ENCODE data around the gene RHCE. TPM values are rescaled to one million over a fixed set of nuclear protein-coding genes. Genes with fewer than 3 reads are reported as not detected.
A peak's percentile ranks its signal among the peaks of the same experiment; 100 is the strongest.
"Not testable (repeated sequence)": the region's sequence is repeated elsewhere in the genome, so short reads cannot be mapped to it uniquely, and the experiment has no call there.

Gene RHCE
- total RNA-seq, 1 donor from 2014 or later: 0.40 TPM

DNA sequence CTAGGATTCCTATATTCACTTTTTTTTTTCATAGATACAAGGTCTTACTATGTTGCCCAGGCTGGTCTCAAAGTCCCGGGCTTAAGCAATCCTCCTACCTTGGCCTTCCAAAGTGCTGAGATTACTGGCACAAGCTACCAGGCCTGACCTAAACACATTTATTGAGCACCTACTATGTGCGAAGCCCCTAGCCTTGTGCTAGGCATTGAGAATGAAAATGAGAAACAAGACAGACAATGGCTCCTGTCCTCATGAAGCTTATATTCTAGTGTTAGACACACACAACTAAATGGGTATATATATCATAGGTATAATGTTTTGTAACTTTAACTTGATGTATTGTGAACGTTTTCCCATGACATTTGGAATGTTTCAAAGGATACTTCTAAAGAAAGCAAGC lies 71.0 kb downstream of the RHCE start:
- DNase-seq (ENCODE audit: low read depth, low spot score): no peak

DNA sequence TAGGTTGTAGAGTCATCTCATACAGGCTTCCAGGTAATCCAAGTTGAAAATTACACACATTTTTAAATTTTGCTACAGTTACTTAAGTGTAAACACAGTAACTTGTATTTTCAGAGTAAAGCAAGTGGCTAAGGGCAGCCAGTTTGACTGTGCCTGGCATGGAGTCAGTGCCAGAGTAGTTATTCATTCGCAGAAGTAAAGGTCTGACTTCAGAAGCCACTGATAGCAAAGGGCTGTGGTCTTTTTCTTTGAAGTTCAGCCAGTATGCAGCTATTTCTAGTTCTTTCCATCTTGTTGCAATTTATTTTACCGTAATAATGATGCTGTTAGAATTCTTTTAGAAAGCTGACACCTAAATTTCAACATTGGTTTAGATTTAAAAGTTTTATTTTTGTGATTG lies 73.1 kb downstream of the RHCE start:
- DNase-seq (ENCODE audit: low read depth, low spot score): no peak

DNA sequence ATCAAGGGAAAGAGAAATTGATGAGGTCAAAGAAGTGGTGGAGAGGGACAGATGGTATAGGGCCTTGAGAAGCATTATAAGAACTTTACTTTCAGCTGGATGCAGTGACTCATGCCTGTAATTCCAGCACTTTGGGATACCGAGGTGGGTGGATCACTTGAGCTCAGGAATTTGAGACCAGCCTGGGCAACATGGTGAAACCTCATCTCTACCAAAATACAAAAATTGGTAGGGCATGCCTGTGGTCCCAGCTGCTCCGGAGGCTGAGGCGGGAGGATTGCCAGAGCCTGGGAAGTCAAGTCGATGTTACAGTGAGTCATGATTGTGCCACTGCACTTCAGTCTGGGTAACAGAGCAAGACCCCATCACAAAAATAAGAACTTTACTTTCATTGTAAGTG lies 76.8 kb downstream of the RHCE start:
- no peak for DNase-seq (ENCODE audit: low read depth, low spot score)

DNA sequence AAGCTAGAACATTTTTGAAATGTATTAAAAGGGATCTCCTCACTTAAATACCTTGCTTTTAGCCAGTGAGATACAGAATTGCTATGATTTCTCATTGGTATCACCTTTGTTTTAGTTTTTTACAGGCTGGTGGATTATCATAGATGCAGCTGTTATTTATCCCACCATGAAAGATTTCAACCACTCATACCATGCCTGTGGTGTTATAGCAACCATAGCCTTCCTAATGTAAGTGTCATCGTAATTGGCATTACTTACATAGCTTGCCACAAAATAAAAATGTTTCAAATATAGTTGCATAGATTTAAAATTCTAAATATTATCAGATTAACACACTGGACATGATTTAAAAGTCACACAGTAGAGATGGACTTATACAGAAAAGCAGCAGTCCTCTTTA lies 77.8 kb downstream of the RHCE start:
- DNase-seq (ENCODE audit: low read depth, low spot score): no peak

DNA sequence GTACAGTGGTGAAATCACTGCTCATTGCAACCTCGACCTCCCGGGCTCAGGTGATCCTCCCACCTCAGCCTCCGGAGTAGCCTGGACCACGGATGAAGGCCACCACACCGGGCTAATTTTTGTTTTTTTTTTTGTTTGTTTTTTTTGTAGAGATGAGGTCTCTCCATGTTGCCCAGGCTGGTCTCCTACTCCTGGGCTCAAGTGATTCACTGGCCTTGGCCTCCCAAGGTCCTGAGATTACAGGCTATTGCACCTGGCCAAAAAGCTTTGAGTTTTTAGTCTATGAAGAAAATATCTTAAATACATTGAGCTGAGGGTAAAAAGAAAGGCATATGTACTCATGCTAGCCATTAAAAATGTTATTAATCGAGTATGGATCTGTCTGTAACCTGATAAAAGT lies 78.9 kb downstream of the RHCE start:
- no peak for DNase-seq (ENCODE audit: low read depth, low spot score)

DNA sequence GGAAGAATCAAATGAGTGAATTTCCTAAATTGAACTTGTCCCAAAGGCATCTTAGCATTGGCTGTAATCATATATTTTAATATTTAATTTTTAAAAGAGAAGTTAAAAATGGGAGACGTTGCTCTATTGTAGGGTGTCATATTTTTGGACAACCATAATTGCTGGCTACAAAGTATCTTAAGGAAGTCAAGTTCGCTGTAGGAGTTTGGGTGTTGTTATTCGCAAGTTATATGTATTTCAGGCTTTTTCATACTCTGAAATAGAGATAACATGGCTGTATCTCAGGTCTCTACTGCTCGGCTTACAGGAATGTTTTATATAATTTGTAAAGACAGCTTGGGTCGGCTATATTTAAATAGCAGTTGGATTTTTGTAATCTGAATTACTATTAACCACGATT lies 81.6 kb downstream of the RHCE start:
- DNase-seq (ENCODE audit: low read depth, low spot score): no peak

DNA sequence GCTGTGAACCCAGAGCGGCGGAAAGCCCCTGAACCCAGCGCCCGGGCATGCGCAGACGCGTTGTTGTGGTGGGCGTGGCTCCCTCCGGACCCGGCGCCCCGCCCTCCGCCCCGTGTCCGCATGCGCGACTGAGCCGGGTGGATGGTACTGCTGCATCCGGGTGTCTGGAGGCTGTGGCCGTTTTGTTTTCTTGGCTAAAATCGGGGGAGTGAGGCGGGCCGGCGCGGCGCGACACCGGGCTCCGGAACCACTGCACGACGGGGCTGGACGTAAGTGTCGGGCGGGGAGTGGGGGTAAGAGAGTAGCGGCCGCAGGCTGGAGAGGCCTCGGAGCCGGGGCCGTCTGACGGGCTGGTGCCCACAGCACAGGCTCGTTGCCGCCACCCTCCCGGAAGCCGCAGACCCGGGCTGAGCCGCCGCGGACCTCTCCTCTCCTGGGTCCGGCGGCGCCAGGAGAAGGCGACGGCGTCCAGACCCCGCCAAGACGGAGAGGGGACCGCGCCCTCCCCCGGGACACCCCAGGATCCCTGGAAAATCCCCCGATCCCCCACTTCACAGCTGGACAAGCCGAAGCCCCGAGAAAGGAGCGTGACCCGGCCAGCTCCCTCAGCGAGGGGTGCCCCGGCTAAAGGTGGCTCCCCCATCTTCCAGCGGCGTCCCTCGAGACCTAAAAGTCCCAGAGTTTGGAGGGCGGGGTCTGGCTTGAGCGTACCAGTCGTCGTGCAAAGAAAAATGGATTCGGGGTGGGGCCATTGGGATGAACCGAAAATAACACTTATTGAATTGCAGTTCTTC lies 82.2 kb downstream of the RHCE start, which contains the start of gene TMEM50A:
TSS of gene TMEM50A (plus strand) at position 147 of the 794 bp plus-strand sequence. CDS start 2,153 bp downstream, outside the sequence.
- peak; percentile 15 for DNase-seq (ENCODE audit: low read depth, low spot score)

DNA sequence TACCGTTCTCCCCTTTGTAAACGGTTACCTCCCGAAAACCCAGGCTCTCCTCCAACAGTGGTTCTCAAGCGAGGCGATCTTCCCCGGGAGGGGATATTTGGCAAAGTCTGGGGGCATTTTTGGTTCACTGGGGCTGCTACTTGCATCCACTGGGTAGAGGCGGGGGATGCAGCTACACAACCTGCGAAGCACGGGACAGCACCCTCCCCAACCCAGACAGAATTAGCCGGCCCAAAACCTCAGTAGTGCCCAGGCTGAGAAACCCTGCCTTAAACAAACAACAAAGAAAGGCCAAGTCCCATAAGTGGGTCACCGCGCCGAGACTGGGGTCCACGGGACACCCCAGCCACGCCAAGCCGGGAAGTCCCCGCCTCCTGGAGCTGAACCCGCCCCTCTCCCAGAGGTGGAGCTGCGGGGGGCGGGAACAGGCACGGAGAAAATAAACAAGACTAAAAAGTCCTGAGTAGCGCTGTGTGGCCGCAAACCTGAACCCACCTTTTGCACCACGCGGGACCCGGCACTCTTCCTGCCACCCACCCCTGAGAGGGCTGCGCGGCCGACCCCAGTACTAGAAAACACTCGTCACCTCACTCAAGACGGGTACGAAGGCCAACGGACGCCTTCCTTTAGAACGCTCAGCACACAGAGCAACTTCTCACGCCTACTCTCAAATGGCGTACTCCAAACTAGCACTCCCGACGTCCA lies 83.0 kb downstream of the RHCE start:
- DNase-seq (ENCODE audit: low read depth, low spot score): not testable (repeated sequence)

DNA sequence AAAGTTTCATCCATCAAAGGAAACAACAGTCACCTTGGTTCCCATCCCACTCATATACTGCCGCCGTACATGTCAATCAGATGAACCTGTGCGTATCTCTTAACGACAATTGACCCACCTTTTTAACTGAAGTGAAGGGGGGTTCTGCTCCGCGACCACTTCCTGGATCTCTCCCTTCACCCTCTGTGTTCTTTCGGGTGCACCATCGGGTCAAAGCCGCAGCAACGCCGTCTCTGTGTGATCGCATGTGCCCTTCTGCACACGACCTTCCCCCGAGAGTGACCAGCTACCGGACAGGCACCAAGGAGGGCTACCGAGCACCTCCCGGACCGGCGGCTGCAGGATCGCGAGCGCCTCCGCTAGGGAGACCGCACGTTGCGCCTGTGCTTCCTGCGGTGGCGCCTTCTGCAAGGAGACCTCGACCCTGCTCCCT lies 83.7 kb downstream of the RHCE start:
- not testable (repeated sequence) for DNase-seq (ENCODE audit: low read depth, low spot score)

DNA sequence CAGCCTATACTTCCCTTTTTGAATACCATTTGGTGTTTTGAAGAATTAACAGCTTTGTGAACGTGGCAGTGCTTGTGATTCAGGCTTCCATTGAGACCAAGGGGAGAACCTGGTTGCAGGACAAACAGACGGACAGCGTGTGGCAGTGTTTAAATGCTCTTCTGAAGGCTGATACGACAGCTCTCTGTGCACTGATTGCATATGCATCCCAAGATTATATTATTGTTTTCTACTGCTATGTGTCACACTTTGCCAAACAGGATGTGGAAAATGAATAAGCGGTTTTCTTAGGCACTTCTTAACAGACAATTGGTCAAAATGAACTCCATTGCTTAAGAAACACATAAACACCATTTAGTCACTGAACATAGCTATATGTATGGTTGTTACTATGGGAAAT lies 90.7 kb downstream of the RHCE start:
- peak; percentile 10 for DNase-seq (ENCODE audit: low read depth, low spot score)

DNA sequence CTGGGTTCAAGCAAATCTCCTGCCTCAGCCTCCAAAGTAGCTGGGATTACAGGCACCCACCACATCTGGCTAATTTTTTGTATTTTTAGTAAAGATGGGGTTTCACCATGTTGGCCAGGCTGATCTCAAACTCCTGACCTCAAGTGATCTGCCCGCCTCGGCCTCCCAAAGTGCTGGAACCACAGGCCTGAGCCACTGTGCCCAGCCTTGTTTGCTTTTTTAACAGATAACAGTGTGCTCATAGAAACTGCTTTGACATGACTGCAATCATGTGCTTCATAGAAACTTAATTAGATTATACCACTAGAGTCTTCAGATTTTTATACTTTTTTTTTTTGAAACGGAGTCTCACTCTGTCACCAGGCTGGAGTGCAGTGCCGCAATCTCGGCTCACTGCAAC lies 91.3 kb downstream of the RHCE start:
- not testable (repeated sequence) for DNase-seq (ENCODE audit: low read depth, low spot score)

DNA sequence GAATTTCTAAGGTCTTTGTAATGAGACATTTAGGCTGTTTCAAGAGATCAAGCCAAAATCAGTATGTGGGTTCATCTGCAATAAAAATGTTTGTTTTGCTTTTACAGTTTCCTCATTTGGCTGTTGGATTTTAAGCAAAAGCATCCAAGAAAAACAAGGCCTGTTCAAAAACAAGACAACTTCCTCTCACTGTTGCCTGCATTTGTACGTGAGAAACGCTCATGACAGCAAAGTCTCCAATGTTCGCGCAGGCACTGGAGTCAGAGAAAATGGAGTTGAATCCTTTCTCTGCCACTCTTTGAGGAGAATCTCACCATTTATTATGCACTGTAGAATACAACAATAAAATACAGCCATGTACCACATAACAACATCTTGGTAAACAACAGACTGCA lies 91.8 kb downstream of the RHCE start:
- DNase-seq (ENCODE audit: low read depth, low spot score): not testable (repeated sequence)

DNA sequence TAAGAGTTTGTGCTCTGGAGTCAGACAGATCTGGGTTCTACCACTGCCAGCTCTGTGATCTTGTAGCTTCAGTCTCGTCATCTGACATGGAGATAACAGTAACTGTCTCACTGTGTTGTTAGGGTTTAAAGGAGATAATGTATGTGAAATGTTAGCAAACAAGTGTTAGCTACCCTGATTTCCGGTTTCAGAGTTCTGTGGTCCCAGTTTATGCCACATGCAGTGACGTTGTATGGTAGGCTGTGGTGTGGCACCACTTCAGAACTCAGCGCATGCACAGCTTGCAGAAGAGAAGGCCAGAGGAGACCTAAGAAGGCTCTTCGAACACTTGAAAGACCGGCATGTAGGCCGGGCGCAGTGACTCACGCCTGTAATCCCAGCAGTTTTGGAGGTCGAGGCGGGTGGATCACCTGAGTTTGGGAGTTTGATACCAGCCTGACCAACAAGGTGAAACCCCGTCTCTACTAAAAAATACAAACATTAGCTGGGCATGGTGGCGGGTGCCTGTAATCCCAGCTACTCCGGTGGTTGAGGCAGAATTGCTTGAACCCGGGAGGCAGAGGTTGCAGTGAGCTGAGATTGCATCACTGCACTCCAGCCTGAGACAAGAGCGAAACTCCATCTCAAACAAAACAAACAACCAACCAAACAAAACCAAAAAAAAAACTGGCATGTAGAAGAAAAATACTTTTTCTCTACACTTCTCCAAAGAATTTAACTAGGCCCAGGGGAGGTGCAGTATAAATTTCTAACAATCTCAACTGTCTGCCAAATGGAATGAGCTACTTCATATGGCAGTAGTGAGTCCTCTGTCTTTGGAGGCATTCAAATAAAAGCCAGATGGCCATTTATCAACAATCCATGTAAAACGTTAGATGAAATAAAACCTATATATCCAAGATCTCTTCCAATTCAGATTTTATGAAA lies 92.5 kb downstream of the RHCE start:
- not testable (repeated sequence) for DNase-seq (ENCODE audit: low read depth, low spot score)

DNA sequence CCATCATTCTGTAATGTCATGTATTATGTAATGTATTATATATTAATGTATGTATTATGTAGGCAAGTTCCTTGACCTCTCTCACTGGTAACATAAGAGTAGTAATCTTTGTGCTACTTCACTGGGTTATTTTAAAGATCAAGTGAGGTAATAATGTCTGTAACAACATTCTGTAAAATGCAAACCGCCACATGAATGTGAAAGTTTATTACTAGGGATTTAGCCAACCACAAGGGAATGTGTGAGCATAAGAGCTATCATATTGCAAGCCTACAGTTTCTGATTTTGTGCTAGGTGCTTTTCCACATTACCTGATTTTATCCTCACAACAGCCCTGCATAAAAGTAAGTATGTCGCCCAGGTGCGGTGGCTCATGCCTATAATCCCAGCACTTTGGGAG lies 96.2 kb downstream of the RHCE start:
- DNase-seq (ENCODE audit: low read depth, low spot score): not testable (repeated sequence)

DNA sequence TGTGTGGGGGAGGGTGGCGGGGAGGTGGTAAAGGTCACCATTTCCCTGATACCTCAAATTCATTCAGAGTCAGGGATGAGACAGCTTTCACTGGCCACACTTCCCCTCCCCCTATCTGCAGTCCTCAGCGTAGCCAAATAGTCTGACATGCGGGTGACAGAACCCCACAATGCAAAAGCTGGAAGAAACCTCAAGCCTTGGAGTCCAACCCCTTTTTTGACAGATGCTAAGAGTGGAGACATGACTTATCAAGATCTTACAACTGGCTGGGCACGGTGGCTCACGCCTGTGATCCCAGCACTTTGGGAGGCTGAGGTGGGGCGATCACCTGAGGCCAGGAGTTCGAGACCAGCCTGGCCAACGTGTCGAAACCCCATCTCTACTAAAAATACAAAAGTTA lies 98.5 kb downstream of the RHCE start:
- DNase-seq (ENCODE audit: low read depth, low spot score): not testable (repeated sequence)

DNA sequence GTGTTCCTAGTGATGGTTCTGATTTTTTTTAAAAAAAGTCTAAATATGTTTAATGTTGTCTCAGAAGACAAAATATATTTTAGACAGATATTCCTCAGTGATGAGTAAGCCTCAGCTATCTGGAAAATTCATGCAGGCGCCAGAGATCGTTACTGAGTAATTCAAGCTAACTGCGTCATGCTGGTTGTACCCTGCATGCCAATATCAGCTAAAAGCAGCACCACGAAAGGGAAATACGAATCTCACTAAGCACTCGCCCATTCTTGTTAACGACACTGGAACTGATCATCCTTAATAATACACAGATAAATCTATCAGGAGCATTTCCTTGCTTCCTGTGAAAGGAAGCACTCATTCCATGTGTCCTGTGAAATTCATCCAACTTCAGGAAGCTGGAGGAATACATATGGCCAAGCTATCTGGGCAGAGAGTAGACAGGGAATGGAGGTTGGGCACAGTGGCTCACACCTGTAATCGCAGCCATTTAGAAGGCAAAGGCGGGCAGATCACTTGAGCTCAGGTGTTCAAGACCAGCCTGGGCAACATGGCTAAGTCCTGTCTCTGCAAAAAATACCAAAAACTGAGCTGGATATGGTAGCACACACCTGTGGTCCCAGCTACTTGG lies 100.2 kb downstream of the RHCE start:
- not testable (repeated sequence) for DNase-seq (ENCODE audit: low read depth, low spot score)

DNA sequence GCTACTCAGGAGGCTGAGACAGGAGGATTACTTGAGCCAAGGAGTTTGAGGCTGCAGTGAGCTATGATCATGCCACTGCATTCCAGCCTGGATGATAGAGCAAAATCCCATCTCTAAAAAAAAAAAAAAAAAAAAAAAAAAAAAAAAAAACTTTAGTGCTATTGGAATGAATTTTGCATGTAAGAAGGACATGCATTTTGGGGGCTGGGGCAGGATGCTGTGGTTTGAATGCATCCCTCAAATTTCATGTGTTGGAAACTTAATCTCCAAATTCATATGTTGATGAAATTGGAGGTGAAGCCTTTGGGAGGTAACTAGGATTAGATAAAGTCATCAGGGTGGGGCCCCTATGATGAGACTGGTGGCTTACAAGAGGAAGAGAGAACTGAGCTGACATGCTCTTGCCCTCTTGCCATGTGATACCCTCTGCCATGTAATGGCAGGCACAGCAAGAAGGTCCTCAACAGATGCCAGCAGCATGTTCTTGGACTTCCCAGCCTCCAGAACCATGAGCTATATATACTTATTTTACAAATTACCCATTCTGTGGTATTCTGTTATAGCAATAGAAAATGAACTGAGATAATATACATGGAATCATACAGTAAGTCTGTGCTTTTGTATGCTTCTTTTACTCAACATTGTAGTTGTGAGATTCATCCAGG lies 107.7 kb downstream of the RHCE start:
- not testable (repeated sequence) for DNase-seq (ENCODE audit: low read depth, low spot score)

All from pulmonary artery endothelial cell (primary cell).